NCI-H446 treated with DMSO at 0.1 percent for 48 hours (cell line): ENCODE data around the gene SCML1.

Experiments
- DNase-seq: peaks from one replicate; lab custom pipeline; 2025; lab: John Stamatoyannopoulos, UW

SCML1 gene, protein sequence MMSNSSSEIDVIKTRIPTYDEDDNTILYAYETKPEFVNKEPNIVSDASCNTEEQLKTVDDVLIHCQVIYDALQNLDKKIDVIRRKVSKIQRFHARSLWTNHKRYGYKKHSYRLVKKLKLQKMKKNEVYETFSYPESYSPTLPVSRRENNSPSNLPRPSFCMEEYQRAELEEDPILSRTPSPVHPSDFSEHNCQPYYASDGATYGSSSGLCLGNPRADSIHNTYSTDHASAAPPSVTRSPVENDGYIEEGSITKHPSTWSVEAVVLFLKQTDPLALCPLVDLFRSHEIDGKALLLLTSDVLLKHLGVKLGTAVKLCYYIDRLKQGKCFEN

DNA sequence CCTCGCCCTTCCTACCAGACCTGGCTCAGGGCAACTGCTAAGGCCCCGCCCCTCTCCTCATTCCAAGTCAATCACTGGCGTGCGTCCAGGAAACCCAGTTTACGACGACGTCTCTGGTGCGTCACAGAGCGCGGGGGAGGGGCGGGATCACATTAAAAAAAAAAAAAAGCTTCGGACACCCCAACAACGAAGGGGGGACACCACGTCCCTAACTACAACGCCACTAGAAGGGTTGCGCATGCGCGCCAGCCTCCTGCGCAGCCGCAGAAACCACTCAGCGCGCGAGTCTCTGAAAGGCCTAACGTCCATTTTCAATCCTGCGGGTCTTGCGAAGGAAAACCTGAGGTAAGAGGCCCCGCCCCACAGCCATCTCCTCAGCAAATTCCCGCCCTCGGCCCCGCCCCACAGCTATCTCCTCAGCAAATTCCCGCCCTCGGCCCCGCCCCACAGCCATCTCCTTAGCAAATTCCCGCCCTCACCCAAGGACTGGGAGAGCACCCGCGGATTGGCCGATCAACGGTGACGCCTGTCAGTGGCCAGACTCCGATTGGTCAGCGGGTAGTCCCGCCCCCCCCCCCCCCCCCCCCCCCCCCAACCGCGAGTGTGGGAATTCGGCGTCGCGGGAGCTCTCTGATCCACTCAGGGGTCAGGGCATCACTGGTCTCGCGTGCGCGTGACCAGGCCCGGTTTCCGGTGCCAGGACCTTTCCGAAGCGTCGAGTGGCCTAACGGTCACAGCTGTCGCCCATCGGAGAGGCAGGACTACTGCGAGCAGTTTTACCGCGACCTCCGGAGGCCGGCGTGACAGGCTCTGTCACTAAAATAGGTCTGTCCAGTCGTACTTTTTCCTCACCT is at the start of gene SCML1:
Gene SCML1, plus strand, starts transcription at position 638 of the 854 bp plus-strand sequence. CDS start 6,694 bp downstream, outside the sequence.
- peak; percentile 91 for DNase-seq

DNA sequence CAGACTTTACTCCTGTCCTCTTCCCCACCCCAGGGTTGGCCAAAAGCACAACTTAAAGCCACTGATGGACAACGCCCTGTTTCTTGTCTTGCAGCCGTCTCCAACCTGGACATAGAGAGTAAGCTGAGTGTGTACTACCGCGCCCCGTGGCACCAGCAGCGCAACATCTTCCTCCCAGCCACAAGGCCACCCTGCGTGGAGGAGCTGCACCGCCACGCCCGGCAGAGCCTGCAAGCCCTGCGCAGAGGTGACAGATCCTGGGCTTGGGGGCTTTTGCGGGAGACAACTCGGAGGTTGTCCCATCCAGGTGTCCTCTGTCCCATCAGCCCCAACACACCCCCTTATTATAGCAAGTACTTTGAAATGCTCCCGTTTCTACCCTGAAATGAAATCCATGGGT is 49.6 kb upstream of the SCML1 start:
- DNase-seq = no peak

DNA sequence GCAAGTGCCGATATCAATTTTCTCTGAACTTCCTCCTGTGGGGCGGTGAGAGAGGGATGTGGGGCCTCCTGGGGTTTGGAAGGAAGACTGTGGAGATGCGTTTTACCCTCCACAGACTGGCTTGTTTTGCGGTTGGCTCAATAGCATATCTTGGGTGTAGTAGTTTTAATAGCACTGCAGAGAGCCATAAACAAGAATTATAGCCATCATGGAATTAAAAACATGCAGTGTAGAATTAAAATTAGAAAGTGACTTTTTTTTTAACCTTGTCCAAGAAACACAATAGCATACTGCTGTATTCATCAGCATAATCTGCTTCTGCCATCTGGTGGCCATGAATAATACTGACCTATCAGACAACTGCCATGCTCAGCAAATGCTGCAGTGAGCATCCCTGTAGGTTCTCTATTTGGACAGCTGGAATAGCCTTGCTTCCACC is 47.3 kb upstream of the SCML1 start:
- DNase-seq = peak; percentile 7

DNA sequence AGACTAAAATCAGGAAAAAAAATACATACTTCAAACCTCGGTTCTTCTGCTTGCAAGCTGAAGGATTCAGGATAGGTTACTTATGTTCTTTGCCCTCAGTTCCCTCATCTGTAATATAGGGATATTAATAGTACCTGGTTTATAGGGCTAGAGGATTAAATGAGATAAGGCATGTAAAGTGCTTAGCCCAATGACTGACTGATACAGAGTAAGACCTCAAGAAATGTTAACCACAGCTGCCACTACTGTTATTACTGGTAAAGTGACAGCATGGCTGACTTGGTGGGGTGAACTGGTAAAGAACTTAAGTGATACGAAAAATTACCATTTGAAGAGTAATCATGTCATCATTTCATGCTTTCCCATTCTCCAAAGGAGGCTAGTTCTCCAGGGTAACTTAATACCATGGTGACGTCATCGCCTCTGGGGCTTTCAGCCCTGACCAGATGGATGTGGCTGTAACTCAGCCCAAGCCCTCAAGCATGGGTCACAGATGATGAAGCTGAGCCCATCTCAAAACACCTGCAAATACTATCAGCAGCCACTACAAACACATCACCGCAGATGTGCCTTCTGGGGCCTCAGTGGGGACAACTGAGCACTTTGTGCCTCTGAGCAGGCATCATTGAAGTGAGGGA is 44.5 kb upstream of the SCML1 start:
- DNase-seq = no peak

DNA sequence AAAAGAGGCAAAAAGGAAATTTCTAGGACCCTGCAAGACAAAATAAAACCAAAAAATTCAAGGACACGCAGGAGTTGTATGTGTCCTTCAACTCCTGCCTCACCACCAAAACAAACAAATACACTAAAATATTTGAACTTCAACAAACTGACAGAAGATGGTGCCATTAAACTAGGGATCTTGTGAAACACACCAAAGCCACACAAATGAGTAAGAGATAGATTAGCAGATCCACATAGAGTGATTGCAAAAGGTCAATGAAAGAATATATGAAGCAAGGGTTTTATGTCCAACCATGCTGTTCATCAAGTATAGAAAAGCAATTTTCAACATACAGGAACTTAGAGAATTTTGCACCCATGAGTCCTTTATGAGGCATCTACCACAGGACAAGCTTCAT is 40.1 kb upstream of the SCML1 start:
- no peak for DNase-seq

DNA sequence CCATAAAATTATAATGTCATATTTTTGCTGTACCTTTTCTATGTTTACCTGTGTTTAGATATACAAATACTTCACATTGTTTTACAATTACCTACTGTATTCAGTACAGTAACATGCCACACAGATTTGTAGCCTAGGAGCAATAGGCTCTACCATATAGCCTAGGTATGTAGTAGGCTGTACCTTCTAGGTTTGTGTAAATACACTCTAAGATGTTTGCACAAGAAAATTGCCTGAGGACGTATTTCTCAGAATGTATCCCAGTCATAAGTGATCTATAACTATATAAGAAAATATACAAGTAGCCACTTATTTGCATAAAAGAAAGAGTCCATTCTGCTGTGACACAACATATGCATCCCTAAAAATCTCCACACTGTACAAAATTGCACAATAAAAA is 36.3 kb upstream of the SCML1 start:
- DNase-seq = no peak

DNA sequence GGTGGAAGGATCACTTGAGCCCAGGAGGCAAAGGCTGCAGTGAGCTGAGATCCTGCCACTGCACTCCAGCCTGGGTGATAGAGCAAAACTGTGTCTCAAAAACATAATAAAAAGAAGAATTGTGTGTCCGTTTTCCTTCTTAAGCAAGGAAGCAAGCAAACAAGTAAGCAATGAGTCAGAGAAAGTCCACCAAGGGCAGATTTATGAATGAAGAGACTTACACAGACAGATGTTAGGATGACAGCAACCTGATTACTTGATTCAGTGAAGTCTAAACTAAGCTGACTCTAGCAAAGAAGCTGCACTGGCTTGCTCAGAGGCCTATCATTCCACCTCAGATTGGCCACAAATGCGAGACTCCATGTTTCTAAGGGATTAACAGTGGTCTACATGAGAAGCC is 34.1 kb upstream of the SCML1 start:
- no peak for DNase-seq

DNA sequence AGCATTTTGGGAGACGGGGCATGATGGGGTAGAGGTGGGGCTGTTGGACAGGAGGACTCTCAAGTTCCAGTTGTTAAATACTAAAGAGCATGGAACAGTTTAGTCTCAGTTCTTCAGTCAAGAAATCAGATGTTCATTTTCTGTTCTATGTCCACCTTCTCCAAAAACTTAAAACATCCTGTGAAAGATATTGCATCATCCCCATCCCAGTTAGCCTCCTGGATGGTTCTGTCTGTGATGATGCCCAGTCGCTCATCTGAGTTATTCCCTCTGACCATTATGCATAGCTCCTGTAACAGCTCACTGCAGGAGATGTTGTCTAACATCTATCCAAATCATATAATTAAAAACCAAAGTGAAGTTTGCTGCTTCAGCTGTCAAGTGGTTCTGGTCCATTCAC is 32.1 kb upstream of the SCML1 start:
- DNase-seq = no peak

DNA sequence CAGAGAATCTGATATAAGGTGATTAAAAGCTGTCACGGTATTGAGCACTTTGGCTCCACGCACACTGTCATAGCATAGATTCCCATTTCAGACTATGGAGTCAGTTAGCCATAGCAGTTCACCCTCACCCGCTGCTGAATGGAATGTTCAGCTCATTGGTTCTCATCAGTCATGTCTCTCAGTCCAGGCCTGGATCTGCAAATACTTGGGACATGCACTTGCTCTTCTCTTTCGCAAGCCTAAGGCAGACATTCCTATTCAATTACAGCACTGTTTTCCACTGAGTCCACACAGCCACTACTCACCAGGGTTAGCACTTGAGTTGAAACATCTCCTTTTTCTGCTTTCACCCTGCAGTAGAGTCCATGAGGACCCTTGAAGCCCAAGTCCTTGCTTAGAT is 30.6 kb upstream of the SCML1 start:
- DNase-seq = no peak

DNA sequence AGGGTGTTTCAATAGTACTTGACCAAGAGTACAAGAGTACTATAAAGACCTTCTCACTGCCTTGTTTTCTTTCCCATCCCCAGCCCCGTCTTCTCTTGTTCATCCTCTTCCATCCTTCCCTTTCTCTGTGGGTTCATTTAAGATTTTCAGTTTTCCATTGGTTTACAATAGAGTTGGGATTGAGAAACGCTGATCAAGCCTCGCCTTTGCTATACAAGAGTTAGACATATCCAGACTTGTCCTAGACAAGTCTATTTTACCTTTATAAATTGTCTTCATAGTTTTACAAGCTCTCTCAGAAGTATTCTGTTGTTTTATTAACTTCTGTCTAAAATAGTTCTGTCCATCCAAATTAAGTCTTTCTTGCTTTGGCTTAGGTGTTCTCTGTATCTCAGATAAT is 29.6 kb upstream of the SCML1 start:
- DNase-seq = no peak

DNA sequence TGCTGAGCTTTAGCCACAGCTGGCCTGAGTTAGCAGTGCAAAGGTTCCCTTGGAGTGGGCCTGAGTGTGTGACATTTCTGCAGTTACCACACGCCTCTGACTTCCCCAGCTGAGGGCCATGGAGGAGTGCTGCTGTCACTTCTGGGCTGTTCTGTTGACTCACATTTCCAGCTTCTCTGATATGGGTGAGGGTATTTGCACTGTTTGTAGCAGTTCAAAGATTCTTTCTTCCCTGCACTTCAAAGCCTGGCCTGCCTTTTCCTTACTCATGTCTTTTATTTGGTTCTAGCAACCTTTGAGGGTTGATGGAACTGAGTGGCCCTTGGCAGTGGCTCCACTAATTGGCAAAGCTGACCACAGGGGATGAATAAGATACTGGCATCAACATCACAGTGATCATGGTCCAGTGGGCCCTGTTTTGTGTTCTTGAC is 26.4 kb upstream of the SCML1 start:
- no peak for DNase-seq

DNA sequence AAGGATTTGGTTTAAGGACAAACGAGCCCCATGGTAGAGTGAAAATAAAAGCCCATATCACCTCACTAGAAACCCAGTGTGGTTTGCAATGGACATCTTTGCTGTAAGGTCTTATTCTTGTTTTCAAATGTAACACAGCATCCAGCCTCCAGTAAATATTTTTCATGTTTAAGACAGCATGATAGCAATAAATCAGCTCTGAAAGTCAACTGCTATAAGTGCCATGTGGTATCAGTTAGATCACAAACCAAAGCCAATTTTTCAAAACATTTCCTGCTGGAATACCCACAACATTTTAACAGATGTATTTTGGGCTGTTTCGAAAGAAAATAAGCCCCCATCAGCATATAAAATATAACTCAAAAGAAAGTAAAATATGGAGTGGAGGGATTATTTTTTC is 24.0 kb upstream of the SCML1 start:
- no peak for DNase-seq

DNA sequence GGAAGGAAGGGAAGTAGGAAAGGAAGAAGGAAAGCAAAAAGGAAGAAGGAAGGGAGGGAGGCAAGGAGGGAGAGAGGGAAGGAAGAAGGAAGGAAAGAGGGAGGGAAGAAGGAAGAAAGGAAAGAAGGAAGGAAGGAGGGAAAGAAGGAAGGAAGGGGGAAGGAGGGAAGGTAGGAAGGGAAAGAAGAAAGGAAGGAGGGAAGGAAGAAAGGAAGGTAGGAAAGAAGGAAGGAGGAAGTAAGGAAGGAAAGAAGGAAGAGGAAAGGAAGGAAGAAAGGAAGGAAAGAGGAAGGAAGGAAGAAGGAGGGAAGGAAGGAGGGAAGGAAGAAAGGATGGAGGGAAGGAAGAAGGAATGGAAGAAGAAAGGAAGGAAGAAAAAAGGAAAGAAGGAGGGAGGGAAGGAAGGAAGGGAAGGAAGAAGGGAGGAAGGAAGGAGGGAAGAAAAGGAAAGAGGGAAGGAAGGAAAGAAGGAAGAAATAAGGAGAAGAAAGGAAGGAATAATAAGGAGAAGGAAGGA is 18.6 kb upstream of the SCML1 start:
- DNase-seq = no peak

DNA sequence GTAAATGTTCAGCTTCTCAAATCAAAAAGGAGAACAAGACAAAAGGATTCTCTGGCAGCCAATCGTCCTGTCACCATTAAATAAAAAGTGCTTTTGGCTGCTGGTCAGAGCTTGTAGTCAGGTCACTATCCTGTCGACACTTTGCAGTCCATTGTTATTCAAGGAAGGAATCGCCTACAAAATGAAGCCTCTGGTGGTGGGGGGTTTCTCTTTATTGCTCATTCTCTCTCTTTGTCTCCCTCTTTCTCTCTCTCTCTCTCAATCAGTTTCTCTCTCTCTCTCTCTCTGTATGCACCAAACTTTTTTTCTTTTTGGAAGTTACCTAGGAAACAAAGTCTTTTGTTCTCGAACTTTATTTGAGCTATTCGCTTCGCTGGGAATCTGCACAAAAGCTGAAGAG is 17.6 kb upstream of the SCML1 start:
- DNase-seq = no peak

DNA sequence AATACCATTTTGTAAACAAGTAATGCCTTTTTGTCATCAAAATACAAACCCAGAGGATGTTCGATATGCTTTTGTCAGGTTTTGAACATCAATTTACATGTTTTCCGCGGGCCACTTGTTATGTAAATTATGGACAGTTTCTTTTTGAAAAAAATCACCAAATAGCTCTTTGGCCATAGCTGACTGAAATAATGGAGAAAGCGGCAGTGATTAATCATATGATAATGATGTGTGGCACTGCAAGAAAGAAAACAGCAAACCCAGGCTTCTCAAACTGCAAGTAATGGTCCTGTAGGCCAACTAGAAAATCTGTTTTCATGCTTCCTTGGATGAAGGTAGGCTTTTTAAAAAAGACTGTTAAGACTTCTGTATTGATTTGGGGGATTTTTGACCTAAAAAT is 15.6 kb upstream of the SCML1 start:
- DNase-seq = no peak

DNA sequence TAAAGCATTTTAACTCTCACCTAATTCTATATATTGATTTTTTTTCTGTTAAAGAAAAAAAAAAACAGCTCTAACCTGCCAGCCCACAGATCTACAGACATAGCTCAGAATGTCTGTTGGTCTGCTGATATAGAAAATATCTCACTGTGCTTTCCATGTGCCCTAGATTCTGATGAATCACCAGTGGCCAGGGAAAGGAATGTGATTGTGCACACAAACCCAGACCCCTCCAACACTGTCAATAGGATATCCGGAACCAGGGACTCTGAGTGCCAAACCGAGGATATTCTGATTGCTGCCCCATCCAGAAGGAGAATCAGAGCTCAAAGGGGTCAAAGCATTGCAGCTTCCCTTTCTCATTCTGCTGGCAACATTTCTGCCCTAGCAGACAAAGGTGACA is 12.1 kb upstream of the SCML1 start:
- no peak for DNase-seq

DNA sequence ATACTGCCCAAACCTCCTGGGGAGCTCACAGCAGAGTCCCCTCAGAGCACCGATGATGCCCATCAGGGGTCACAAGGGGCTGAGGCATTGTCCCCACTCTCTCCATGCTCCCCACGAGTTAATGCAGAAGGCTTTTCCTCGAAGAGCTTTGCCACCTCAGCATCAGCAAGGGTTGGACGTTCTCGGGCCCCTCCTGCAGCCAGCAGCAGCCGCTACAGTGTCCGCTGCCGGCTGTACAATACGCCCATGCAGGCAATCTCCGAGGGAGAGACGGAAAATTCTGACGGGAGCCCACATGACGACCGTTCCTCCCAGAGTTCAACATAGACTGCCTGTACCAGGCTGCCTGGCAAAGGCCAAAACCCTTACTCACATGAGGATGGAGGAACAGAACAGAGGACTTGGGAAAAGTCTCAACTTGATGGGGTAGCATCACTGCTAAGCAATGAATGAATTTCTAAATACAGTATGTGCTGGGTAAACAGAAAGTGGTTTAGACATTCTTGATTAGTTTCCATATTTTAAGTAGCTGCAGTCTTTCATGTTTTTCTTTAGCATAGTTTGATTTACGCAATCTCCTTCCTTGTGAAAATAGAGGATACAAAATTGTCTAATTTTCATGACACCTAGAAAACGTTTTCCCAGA is 5.0 kb upstream of the SCML1 start:
- no peak for DNase-seq

DNA sequence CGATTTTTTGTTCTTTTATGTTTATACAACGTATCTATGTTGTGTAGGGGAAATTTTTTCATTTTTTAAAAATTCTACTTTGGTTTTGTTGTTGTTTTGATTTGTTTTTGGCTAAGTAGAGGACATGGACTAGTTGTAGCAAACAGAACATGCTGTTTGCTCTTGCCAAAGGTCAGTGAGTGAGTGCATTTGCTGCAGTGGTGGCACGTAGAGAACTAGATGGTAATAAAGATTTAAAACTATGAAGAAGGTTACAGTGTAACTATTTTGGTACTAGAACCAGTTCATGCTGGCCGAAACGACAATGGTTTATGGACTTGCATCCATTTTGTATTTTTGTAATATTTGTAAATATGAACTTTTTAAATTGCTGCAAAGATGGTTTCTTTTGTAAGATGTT is 1.9 kb upstream of the SCML1 start:
- DNase-seq = no peak

DNA sequence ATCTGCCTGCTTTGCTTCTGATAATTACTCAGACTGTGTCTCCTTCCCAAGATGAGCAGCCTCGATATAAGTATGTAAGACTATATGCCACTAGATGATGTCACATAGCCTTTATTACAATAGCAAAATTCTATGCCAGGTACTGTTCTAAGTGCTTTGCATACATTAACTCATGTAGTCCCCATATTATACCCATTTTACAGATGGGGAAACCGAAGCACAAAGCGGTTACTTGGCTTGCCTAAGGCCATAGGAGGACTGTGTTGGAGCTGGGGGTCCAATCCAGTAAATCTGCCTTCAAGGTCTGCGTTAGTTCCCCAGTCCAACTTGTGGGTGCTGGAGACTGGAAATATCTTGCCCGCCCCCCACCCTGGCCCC is 826 bp upstream of the SCML1 start:
- no peak for DNase-seq

DNA sequence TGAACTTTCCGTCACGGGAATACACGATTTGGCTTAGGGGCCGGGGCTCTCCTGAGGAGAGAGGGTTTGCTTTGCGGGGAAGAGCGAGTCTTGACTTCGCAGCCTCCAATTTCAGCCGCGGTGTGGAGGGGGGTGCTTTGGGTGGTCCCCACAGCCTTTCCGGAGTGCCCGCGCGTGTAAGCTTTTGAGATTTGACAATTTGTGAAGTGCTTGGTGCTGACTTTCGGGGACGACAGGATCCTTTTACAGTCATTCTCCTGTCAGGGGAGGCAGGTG is 355 bp downstream of the SCML1 start:
- DNase-seq = no peak

DNA sequence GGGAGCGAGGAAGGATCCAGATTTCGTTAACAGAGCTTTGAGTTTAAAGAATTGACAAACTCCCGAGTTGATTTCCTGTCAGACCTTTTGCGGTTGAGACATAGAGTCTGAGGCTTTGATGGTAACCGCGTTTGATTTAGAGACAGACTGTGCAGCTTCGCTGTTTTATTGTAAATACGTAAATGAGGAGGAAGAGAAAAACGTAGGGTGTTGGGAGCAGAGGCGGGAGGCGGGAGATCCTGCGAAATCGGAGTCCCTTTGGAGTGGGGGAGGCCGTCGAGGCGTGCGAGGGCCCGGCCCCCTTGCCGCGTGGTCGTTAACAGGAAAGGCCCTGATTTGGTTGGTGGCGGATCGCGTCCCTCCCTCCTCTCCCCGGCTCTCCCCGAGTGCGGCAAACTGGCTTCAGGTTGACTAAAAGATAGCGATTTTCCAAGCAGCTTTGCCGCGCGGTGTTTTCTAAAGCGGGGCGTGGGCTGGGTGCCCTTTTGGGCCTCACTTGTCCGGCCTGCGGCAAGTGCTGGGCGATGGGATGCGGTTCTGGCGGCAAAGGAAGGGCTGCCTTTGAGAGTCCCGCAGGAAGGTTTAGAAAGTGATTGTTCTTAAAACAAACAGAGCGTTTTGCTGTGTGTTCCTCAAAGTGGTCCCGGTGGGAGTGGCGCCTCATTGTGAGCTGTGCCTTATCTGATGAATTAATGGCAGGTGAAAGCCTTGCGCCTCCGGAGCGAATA is 857 bp downstream of the SCML1 start:
- no peak for DNase-seq
